ENCODE measurements around the gene GMDS.

The GMDS gene

GRCh38 chr6:2081155-2082138 lies 164.0 kb downstream of the GMDS start:
- H3K4me3 ChIP-seq (ENCODE audit: low read depth, low read length) = no peak overlapping the region

DNA sequence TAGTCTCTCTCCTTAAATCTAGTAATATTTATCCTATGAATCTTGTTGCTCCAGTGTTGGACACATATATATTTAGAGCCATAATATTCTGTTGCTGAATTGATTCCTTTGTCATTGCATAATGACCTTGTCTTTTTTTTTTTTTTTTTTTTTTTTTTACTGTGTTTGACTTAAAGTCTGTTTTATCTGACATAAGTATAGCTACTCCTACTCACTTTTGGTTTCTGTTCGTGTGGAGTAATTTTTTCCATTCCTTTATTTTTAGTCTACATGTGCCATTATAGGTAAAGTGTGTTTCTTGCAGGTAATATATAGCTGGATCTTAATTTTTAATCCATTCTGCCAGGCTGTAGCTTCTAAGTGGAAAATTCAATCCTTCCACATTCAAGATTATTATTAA lies 166.5 kb downstream of the GMDS start:
- no peak overlapping the region for H3K4me3 ChIP-seq (ENCODE audit: low read depth, low read length)
- TF ChIP-seq, protein P1, sequence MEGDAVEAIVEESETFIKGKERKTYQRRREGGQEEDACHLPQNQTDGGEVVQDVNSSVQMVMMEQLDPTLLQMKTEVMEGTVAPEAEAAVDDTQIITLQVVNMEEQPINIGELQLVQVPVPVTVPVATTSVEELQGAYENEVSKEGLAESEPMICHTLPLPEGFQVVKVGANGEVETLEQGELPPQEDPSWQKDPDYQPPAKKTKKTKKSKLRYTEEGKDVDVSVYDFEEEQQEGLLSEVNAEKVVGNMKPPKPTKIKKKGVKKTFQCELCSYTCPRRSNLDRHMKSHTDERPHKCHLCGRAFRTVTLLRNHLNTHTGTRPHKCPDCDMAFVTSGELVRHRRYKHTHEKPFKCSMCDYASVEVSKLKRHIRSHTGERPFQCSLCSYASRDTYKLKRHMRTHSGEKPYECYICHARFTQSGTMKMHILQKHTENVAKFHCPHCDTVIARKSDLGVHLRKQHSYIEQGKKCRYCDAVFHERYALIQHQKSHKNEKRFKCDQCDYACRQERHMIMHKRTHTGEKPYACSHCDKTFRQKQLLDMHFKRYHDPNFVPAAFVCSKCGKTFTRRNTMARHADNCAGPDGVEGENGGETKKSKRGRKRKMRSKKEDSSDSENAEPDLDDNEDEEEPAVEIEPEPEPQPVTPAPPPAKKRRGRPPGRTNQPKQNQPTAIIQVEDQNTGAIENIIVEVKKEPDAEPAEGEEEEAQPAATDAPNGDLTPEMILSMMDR (IDR thresholded peaks at IDR 0.05; ENCODE audit: borderline replicate concordance, insufficient read depth, low read depth, low read length) = no peak

More at GRCh38 chr6:2081155-2082138, 164.0 kb downstream of the GMDS start:
- TF ChIP-seq, protein P1 (IDR thresholded peaks at IDR 0.05; ENCODE audit: borderline replicate concordance, insufficient read depth, low read depth, low read length) = no peak

DNA sequence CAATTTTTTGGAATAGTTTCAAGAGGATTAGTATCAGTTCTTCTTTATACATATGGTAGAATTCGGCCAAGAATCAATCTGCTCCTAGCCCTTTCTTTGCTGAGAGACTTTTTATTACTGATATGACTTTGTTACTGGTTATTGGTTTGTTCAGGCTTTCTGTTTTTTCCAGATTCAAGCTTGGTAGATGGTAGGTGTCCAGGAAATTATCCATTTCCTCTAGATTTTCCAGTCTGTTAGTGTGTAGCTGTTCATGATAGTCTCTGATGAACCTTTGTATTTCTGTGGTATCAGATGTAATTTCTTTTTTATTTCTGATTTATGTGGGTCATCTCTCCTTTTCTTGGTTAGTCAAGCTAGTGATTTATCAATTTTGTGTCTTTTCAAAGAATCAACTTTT lies 167.6 kb downstream of the GMDS start:
- TF ChIP-seq, protein P1 (IDR thresholded peaks at IDR 0.05; ENCODE audit: borderline replicate concordance, insufficient read depth, low read depth, low read length) = no peak
- no peak overlapping the region for H3K4me3 ChIP-seq (ENCODE audit: low read depth, low read length)

DNA sequence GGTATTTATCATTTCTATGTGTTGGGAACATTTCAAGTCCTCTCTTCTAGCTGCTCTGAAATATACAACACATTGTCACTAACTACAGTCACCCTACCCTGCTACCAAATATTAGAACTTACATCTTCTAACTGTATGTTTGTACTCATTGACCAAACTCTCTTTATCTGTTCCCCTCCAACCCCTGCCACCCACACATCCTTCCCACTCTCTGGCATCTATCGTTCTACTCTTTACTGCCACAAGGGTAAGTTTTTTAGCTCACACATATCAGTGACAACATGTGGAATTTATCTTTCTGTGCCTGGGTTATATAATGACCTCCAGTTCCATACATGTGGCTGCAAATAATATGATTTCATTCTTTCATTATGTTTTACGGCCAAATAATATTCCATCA lies 171.9 kb downstream of the GMDS start:
- TF ChIP-seq, protein P1 (IDR thresholded peaks at IDR 0.05; ENCODE audit: borderline replicate concordance, insufficient read depth, low read depth, low read length) = no peak
- no peak overlapping the region for H3K4me3 ChIP-seq (ENCODE audit: low read depth, low read length)

DNA sequence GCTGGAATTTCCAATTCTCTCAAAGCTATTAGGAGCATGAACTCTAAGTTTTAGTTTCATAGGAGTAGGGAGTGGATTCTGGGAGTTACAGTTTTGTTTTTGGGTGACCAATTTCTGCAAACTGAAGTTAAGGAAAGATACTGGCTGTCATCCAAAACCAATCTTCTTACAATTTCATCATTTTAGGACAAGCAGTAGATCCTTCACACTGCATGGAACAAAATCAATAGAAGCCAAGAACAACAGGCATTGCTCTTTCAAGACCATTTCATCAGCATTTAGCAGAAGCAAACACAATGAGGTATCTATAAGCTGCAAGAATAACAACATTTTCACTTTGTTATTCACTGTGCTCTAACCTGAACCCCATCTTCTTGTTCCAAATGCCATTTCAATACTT lies 173.0 kb downstream of the GMDS start:
- TF ChIP-seq, protein P1 (IDR thresholded peaks at IDR 0.05; ENCODE audit: borderline replicate concordance, insufficient read depth, low read depth, low read length) = no peak
- no peak overlapping the region for H3K4me3 ChIP-seq (ENCODE audit: low read depth, low read length)

DNA sequence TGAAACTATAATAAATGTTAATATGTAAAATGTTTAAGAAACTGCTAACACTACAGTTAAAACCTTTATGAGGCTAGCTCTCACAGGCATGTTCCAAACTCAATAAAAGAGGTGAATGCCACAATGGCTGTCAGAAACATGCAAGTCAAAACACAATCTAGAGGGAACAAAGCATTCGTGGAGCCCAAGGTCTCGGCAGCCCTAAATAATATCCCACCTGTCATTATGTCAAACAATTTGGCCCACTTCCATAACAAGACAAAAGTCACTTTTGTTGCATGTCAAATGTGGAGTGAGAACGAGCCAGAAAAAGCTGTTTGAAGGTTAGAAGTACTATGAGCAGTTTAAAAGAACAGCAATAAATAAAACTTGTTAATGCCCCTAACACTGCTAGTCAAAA lies 181.9 kb downstream of the GMDS start:
- no peak overlapping the region for H3K4me3 ChIP-seq (ENCODE audit: low read depth, low read length)
- TF ChIP-seq, protein P1 (IDR thresholded peaks at IDR 0.05; ENCODE audit: borderline replicate concordance, insufficient read depth, low read depth, low read length) = no peak

- TF ChIP-seq, protein P1 (IDR thresholded peaks at IDR 0.05; ENCODE audit: borderline replicate concordance, insufficient read depth, low read depth, low read length) = no peak
- H3K4me3 ChIP-seq (ENCODE audit: low read depth, low read length) = no peak overlapping the region
These were observed 183.5 kb downstream of the GMDS start for GRCh38 chr6:2061880-2062279.
